ENCODE measurements around the gene TECTB.

Gene TECTB

GRCh38 chr10:112349521-112350085, 66.4 kb downstream of the TECTB start:
- no peak for DNase-seq

GRCh38 chr10:112351146-112351545, 67.9 kb downstream of the TECTB start:
- no peak for DNase-seq

- no peak for DNase-seq
These were observed 68.8 kb downstream of the TECTB start for GRCh38 chr10:112352044-112352443.

- DNase-seq, result no peak
These were observed 69.8 kb downstream of the TECTB start for GRCh38 chr10:112353046-112353445.
